ENCODE data around the gene WDR19.
"Not testable (repeated sequence)": the region's sequence is repeated elsewhere in the genome, so short reads cannot be mapped to it uniquely, and the experiment has no call there.

Gene WDR19
- 14.1 to 27.3 (median 16.4) reads per million in 3 donors for total RNA-seq

- H3K27ac ChIP-seq (ENCODE audit: insufficient read depth, low read length, poor library complexity, severe bottlenecking) = peak within 1 kb of the TSS; percentile 62
- no peaks in the 10 kb centered on the region for H3K27me3 ChIP-seq (replicated peaks; ENCODE audit: control insufficient read depth, insufficient read depth, low read length, poor library complexity, severe bottlenecking)
- H3K36me3 ChIP-seq (ENCODE audit: control insufficient read depth, insufficient read depth, low read length) = no peaks in the 10 kb centered on the region
- no peaks in the 10 kb centered on the region for H3K4me1 ChIP-seq (ENCODE audit: control insufficient read depth, insufficient read depth, low read length, poor library complexity, severe bottlenecking)
- DNase-seq = peak; percentile 96 to 98 (median 98)
- H3K4me3 ChIP-seq (ENCODE audit: insufficient read depth, low read depth, low read length, poor library complexity, severe bottlenecking) = peak within 1 kb of the TSS; percentile 75
- H3K9me3 ChIP-seq (ENCODE audit: control insufficient read depth, low read length) = no peaks in the 10 kb centered on the region
These were observed at the start of gene WDR19 for GRCh38 chr4:39181905-39182638. Gene WDR19, plus strand, starts transcription at chr4:39182529. Its CDS starts 29 bp downstream, at chr4:39182558.

- DNase-seq = no peak
These were observed 48.7 kb upstream of the WDR19 start for GRCh38 chr4:39133623-39134022.

GRCh38 chr4:39134683-39135306, 47.5 kb upstream of the WDR19 start:
- Histone ChIP-seq H3K4me3 (ENCODE audit: insufficient read depth, low read depth, low read length, poor library complexity, severe bottlenecking) (no peak overlapping the region), H3K36me3 (ENCODE audit: control insufficient read depth, insufficient read depth, low read length) (no peaks in the 10 kb centered on the region), H3K27ac (ENCODE audit: insufficient read depth, low read length, poor library complexity, severe bottlenecking) (no peak overlapping the region), H3K9me3 (ENCODE audit: control insufficient read depth, low read length) (no peaks in the 10 kb centered on the region), H3K27me3 (replicated peaks; ENCODE audit: control insufficient read depth, insufficient read depth, low read length, poor library complexity, severe bottlenecking) (no peaks in the 10 kb centered on the region), H3K4me1 (ENCODE audit: control insufficient read depth, insufficient read depth, low read length, poor library complexity, severe bottlenecking) (peaks cover 8% of the 10 kb centered on the region)
- DNase-seq = no peak

More at GRCh38 chr4:39133623-39134022, 48.7 kb upstream of the WDR19 start:
- no peaks in the 10 kb centered on the region for H3K9me3 ChIP-seq (ENCODE audit: control insufficient read depth, low read length)
- no peaks in the 10 kb centered on the region for H3K36me3 ChIP-seq (ENCODE audit: control insufficient read depth, insufficient read depth, low read length)
- H3K27ac ChIP-seq (ENCODE audit: insufficient read depth, low read length, poor library complexity, severe bottlenecking) = no peak overlapping the region
- no peak overlapping the region for H3K4me3 ChIP-seq (ENCODE audit: insufficient read depth, low read depth, low read length, poor library complexity, severe bottlenecking)
- peaks cover 8% of the 10 kb centered on the region for H3K4me1 ChIP-seq (ENCODE audit: control insufficient read depth, insufficient read depth, low read length, poor library complexity, severe bottlenecking)
- no peaks in the 10 kb centered on the region for H3K27me3 ChIP-seq (replicated peaks; ENCODE audit: control insufficient read depth, insufficient read depth, low read length, poor library complexity, severe bottlenecking)

- not testable (repeated sequence) for H3K36me3 ChIP-seq (ENCODE audit: control insufficient read depth, insufficient read depth, low read length); DNase-seq; H3K4me1 ChIP-seq (ENCODE audit: control insufficient read depth, insufficient read depth, low read length, poor library complexity, severe bottlenecking); H3K4me3 ChIP-seq (ENCODE audit: insufficient read depth, low read depth, low read length, poor library complexity, severe bottlenecking); H3K27ac ChIP-seq (ENCODE audit: insufficient read depth, low read length, poor library complexity, severe bottlenecking); H3K9me3 ChIP-seq (ENCODE audit: control insufficient read depth, low read length); H3K27me3 ChIP-seq (replicated peaks; ENCODE audit: control insufficient read depth, insufficient read depth, low read length, poor library complexity, severe bottlenecking)
These were observed 44.1 kb upstream of the WDR19 start for GRCh38 chr4:39138227-39138626.

GRCh38 chr4:39146211-39146610, 36.1 kb upstream of the WDR19 start:
- no peak overlapping the region for H3K4me3 ChIP-seq (ENCODE audit: insufficient read depth, low read depth, low read length, poor library complexity, severe bottlenecking)
- H3K27me3 ChIP-seq (replicated peaks; ENCODE audit: control insufficient read depth, insufficient read depth, low read length, poor library complexity, severe bottlenecking) = no peaks in the 10 kb centered on the region
- H3K36me3 ChIP-seq (ENCODE audit: control insufficient read depth, insufficient read depth, low read length) = no peaks in the 10 kb centered on the region
- no peak overlapping the region for H3K27ac ChIP-seq (ENCODE audit: insufficient read depth, low read length, poor library complexity, severe bottlenecking)
- H3K9me3 ChIP-seq (ENCODE audit: control insufficient read depth, low read length) = no peaks in the 10 kb centered on the region
- DNase-seq = no peak
- H3K4me1 ChIP-seq (ENCODE audit: control insufficient read depth, insufficient read depth, low read length, poor library complexity, severe bottlenecking) = no peaks in the 10 kb centered on the region

GRCh38 chr4:39154009-39154408, 28.3 kb upstream of the WDR19 start:
- H3K4me3 ChIP-seq (ENCODE audit: insufficient read depth, low read depth, low read length, poor library complexity, severe bottlenecking) = no peak overlapping the region
- H3K27ac ChIP-seq (ENCODE audit: insufficient read depth, low read length, poor library complexity, severe bottlenecking) = no peak overlapping the region
- H3K36me3 ChIP-seq (ENCODE audit: control insufficient read depth, insufficient read depth, low read length) = no peaks in the 10 kb centered on the region
- DNase-seq = no peak
- no peaks in the 10 kb centered on the region for H3K4me1 ChIP-seq (ENCODE audit: control insufficient read depth, insufficient read depth, low read length, poor library complexity, severe bottlenecking)
- no peaks in the 10 kb centered on the region for H3K9me3 ChIP-seq (ENCODE audit: control insufficient read depth, low read length)
- no peaks in the 10 kb centered on the region for H3K27me3 ChIP-seq (replicated peaks; ENCODE audit: control insufficient read depth, insufficient read depth, low read length, poor library complexity, severe bottlenecking)

GRCh38 chr4:39157520-39157919, 24.8 kb upstream of the WDR19 start:
- Histone ChIP-seq H3K27me3 (replicated peaks; ENCODE audit: control insufficient read depth, insufficient read depth, low read length, poor library complexity, severe bottlenecking) (no peaks in the 10 kb centered on the region), H3K9me3 (ENCODE audit: control insufficient read depth, low read length) (no peaks in the 10 kb centered on the region), H3K27ac (ENCODE audit: insufficient read depth, low read length, poor library complexity, severe bottlenecking) (no peak overlapping the region), H3K36me3 (ENCODE audit: control insufficient read depth, insufficient read depth, low read length) (no peaks in the 10 kb centered on the region), H3K4me1 (ENCODE audit: control insufficient read depth, insufficient read depth, low read length, poor library complexity, severe bottlenecking) (no peaks in the 10 kb centered on the region), H3K4me3 (ENCODE audit: insufficient read depth, low read depth, low read length, poor library complexity, severe bottlenecking) (no peak overlapping the region)
- no peak for DNase-seq

GRCh38 chr4:39166177-39166576, 16.2 kb upstream of the WDR19 start:
- no peak for DNase-seq
- Histone ChIP-seq H3K36me3 (ENCODE audit: control insufficient read depth, insufficient read depth, low read length) (no peaks in the 10 kb centered on the region), H3K4me1 (ENCODE audit: control insufficient read depth, insufficient read depth, low read length, poor library complexity, severe bottlenecking) (no peaks in the 10 kb centered on the region), H3K27ac (ENCODE audit: insufficient read depth, low read length, poor library complexity, severe bottlenecking) (no peak overlapping the region), H3K27me3 (replicated peaks; ENCODE audit: control insufficient read depth, insufficient read depth, low read length, poor library complexity, severe bottlenecking) (no peaks in the 10 kb centered on the region), H3K9me3 (ENCODE audit: control insufficient read depth, low read length) (no peaks in the 10 kb centered on the region), H3K4me3 (ENCODE audit: insufficient read depth, low read depth, low read length, poor library complexity, severe bottlenecking) (no peak overlapping the region)

GRCh38 chr4:39166669-39167068, 15.7 kb upstream of the WDR19 start:
- no peaks in the 10 kb centered on the region for H3K27me3 ChIP-seq (replicated peaks; ENCODE audit: control insufficient read depth, insufficient read depth, low read length, poor library complexity, severe bottlenecking)
- H3K36me3 ChIP-seq (ENCODE audit: control insufficient read depth, insufficient read depth, low read length) = no peaks in the 10 kb centered on the region
- no peaks in the 10 kb centered on the region for H3K4me1 ChIP-seq (ENCODE audit: control insufficient read depth, insufficient read depth, low read length, poor library complexity, severe bottlenecking)
- no peak overlapping the region for H3K4me3 ChIP-seq (ENCODE audit: insufficient read depth, low read depth, low read length, poor library complexity, severe bottlenecking)
- H3K9me3 ChIP-seq (ENCODE audit: control insufficient read depth, low read length) = no peaks in the 10 kb centered on the region
- DNase-seq = no peak
- no peak overlapping the region for H3K27ac ChIP-seq (ENCODE audit: insufficient read depth, low read length, poor library complexity, severe bottlenecking)

- Histone ChIP-seq H3K36me3 (ENCODE audit: control insufficient read depth, insufficient read depth, low read length) (no peaks in the 10 kb centered on the region), H3K27me3 (replicated peaks; ENCODE audit: control insufficient read depth, insufficient read depth, low read length, poor library complexity, severe bottlenecking) (no peaks in the 10 kb centered on the region), H3K9me3 (ENCODE audit: control insufficient read depth, low read length) (no peaks in the 10 kb centered on the region), H3K4me3 (ENCODE audit: insufficient read depth, low read depth, low read length, poor library complexity, severe bottlenecking) (no peak overlapping the region), H3K27ac (ENCODE audit: insufficient read depth, low read length, poor library complexity, severe bottlenecking) (no peak overlapping the region), H3K4me1 (ENCODE audit: control insufficient read depth, insufficient read depth, low read length, poor library complexity, severe bottlenecking) (no peaks in the 10 kb centered on the region)
- no peak for DNase-seq
These were observed 12.9 kb upstream of the WDR19 start for GRCh38 chr4:39169426-39169825.

All from effector memory CD4-positive, alpha-beta T cell (primary cell).